Loucy (cell line): ENCODE data around the gene MPHOSPH9.

Experiments
- H2AFZ ChIP-seq: fragments of 200-600 bp; sonication (generic); 2 replicates; pipeline ENCODE4 v1.6.0; 2016; ENCODE audit warnings: antibody characterized with exemption, mild to moderate bottlenecking, low read length, moderate library complexity
- H3F3A ChIP-seq: fragments of 200-600 bp; 2 replicates; pipeline ENCODE4 v1.6.0; 2016; ENCODE audit warnings: antibody characterized with exemption, low read depth, mild to moderate bottlenecking
- H3K27me3 ChIP-seq: fragments of 200-600 bp; sonication (generic); 2 replicates; pipeline ENCODE4 v1.6.1; 2014; ENCODE audit warnings: low read length, mild to moderate bottlenecking; ENCODE audit not compliant: insufficient read depth, poor library complexity, severe bottlenecking
- H3K36me3 ChIP-seq: fragments of 200-600 bp; sonication (generic); 2 replicates; pipeline ENCODE4 v1.6.1; 2016; ENCODE audit warnings: low read length; ENCODE audit not compliant: insufficient read depth
- H3K4me1 ChIP-seq: fragments of 200-600 bp; sonication (generic); 2 replicates; pipeline ENCODE4 v1.5.1; 2014; ENCODE audit warnings: low read length, mild to moderate bottlenecking; ENCODE audit not compliant: insufficient read depth, poor library complexity, severe bottlenecking
- H3K4me2 ChIP-seq: fragments of 200-600 bp; sonication (generic); 2 replicates; pipeline ENCODE4 v1.6.0; 2014; ENCODE audit warnings: antibody characterized with exemption, low read length, low read depth, mild to moderate bottlenecking; ENCODE audit not compliant: poor library complexity, severe bottlenecking
- H3K4me3 ChIP-seq: fragments of 200-600 bp; sonication (generic); 2 replicates; pipeline ENCODE4 v1.5.1; 2014; ENCODE audit warnings: low read length, mild to moderate bottlenecking, mixed read lengths; ENCODE audit not compliant: poor library complexity, severe bottlenecking
- H3K79me2 ChIP-seq: fragments of 200-600 bp; sonication (generic); 2 replicates; pipeline ENCODE4 v1.6.1; 2014; ENCODE audit warnings: low read length; ENCODE audit not compliant: insufficient read depth
- H3K9ac ChIP-seq: fragments of 200-600 bp; sonication (generic); 2 replicates; pipeline ENCODE4 v1.6.0; 2014; ENCODE audit warnings: mild to moderate bottlenecking, low read depth, low read length, moderate library complexity; ENCODE audit not compliant: poor library complexity, severe bottlenecking
- H3K9me2 ChIP-seq: fragments of 200-600 bp; sonication (generic); replicated peaks from 2 replicates; pipeline ENCODE4 v1.6.1; 2016; ENCODE audit warnings: low read depth, low read length, mixed read lengths
- H3K9me3 ChIP-seq: fragments of 200-600 bp; sonication (generic); 2 replicates; pipeline ENCODE4 v1.6.1; 2014; ENCODE audit warnings: mild to moderate bottlenecking, antibody characterized with exemption, low read length, low read depth; ENCODE audit not compliant: insufficient read depth
- H4K20me1 ChIP-seq: fragments of 200-600 bp; sonication (generic); 2 replicates; pipeline ENCODE4 v1.6.0; 2014; ENCODE audit warnings: antibody characterized with exemption, low read length, mild to moderate bottlenecking; ENCODE audit not compliant: insufficient read depth, poor library complexity, severe bottlenecking
- EZH2phosphoT487 ChIP-seq: fragments of 200-600 bp; IDR thresholded peaks from 2 replicates; pipeline ENCODE4 v1.6.1; 2018; ENCODE audit warnings: antibody characterized with exemption, mild to moderate bottlenecking, moderate library complexity, borderline replicate concordance
- TF ChIP-seq, protein P1 (sequence below): fragments of 200-600 bp; sonication (generic); conservative IDR thresholded peaks from 2 replicates; pipeline ENCODE4 v1.5.1; 2014; ENCODE audit warnings: mild to moderate bottlenecking, antibody characterized with exemption, low read length

MPHOSPH9 gene

GRCh38 chr12:123131879-123132402 is 101.0 kb downstream of the MPHOSPH9 start:
- Histone ChIP-seq H3K4me1 (peaks cover 6% of the 10 kb centered on the region), H3K9me2 (no peaks in the 10 kb centered on the region), H3K4me2 (no peak overlapping the region), H3K36me3 (no peaks in the 10 kb centered on the region), H3K9ac (peak overlapping the region; percentile 14), H3K27me3 (no peaks in the 10 kb centered on the region), H3K79me2 (no peaks in the 10 kb centered on the region), H3K4me3 (no peak overlapping the region), H3K9me3 (no peaks in the 10 kb centered on the region), H4K20me1 (no peaks in the 10 kb centered on the region), H2AFZ (peak overlapping the region; percentile 68), H3F3A (no peaks in the 10 kb centered on the region)
- TF ChIP-seq EZH2phosphoT487 = no peak
- TF ChIP-seq, protein P1, sequence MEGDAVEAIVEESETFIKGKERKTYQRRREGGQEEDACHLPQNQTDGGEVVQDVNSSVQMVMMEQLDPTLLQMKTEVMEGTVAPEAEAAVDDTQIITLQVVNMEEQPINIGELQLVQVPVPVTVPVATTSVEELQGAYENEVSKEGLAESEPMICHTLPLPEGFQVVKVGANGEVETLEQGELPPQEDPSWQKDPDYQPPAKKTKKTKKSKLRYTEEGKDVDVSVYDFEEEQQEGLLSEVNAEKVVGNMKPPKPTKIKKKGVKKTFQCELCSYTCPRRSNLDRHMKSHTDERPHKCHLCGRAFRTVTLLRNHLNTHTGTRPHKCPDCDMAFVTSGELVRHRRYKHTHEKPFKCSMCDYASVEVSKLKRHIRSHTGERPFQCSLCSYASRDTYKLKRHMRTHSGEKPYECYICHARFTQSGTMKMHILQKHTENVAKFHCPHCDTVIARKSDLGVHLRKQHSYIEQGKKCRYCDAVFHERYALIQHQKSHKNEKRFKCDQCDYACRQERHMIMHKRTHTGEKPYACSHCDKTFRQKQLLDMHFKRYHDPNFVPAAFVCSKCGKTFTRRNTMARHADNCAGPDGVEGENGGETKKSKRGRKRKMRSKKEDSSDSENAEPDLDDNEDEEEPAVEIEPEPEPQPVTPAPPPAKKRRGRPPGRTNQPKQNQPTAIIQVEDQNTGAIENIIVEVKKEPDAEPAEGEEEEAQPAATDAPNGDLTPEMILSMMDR = no peak

DNA sequence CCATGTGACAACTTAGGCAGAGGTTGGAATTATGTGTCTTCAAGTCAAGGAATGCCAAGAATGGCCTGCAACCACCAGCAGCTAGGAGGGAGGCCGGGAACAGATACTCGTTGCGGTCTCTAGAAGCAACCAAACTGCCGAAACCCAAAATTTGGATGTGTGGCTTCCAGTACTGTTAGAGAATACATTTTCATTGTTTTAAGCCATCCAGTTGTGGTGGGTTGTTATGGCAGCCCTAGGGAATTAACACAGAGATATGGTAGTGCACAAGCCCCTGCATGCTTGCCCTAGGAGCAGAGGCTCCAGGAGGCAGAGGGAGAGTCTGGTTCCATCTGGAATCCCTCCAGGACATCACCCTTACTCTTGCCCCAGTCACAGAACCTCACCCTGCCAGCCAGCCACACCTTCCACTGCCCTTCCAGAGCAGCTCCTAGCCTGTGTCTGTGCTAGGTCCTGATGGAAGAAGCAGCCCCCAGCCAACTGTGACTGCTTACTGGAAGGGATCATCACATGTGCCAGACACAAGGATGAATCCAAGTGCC is 101.6 kb downstream of the MPHOSPH9 start:
- Histone ChIP-seq H3K9me2 (no peaks in the 10 kb centered on the region), H3K4me1 (peaks cover 6% of the 10 kb centered on the region), H3K79me2 (no peaks in the 10 kb centered on the region), H3K9ac (peak overlapping the region; percentile 14), H3K36me3 (no peaks in the 10 kb centered on the region), H3K9me3 (no peaks in the 10 kb centered on the region), H4K20me1 (no peaks in the 10 kb centered on the region), H3K4me2 (no peak overlapping the region), H2AFZ (peak overlapping the region; percentile 68), H3K4me3 (no peak overlapping the region), H3K27me3 (no peaks in the 10 kb centered on the region), H3F3A (no peaks in the 10 kb centered on the region)
- no peak for TF ChIP-seq EZH2phosphoT487
- TF ChIP-seq, protein P1 = no peak

DNA sequence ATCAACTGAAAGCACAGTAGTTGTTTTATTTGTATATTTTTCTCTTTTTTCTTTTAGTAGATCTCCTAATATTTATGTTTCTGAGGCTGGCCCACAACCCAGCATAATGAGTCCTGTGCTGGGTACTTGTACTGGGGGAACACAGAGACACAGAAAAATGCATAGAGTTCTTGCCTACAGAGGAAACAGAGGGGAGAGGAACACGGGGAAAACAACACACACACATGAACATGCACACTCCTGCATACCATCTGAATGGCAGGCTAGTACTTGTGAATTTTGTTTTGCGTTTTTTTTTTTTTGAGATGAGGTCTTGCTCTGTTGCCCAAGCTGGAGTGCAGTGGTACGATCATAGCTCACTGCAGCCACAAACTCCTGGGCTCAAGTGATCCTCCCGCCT is 103.3 kb downstream of the MPHOSPH9 start:
- H3K79me2 ChIP-seq = no peaks in the 10 kb centered on the region
- no peaks in the 10 kb centered on the region for H3F3A ChIP-seq
- no peak overlapping the region for H2AFZ ChIP-seq
- H3K36me3 ChIP-seq = no peaks in the 10 kb centered on the region
- no peak overlapping the region for H3K4me2 ChIP-seq
- TF ChIP-seq EZH2phosphoT487 = no peak
- TF ChIP-seq, protein P1 = no peak
- H4K20me1 ChIP-seq = no peaks in the 10 kb centered on the region
- H3K27me3 ChIP-seq = no peaks in the 10 kb centered on the region
- H3K4me1 ChIP-seq = peaks cover 6% of the 10 kb centered on the region
- no peaks in the 10 kb centered on the region for H3K9me2 ChIP-seq
- H3K4me3 ChIP-seq = no peak overlapping the region
- no peak overlapping the region for H3K9ac ChIP-seq
- no peaks in the 10 kb centered on the region for H3K9me3 ChIP-seq
